GM13977 (cell line): ENCODE data around the gene XPNPEP1.

ENCODE experiments used
- DNase-seq: peaks from one replicate; pipeline ENCODE4 v3.0.0; 2012; ENCODE audit warnings: low spot score
- in situ Hi-C: fragments of 300-500 bp; cut with MboI; formaldehyde crosslinking; loops from one replicate; pipeline ENCODE4 v1.12.0; 2022; ENCODE audit warnings: low sequenced_read_pairs, low pct_unique_long_range_greater_than_20kb, mixed read lengths, inconsistent platforms; ENCODE audit not compliant: unreplicated experiment
- TF ChIP-seq, protein P1 (sequence below): IDR thresholded peaks from 2 replicates; pipeline ENCODE4 v1.5.1; 2012; ENCODE audit warnings: mild to moderate bottlenecking, control low read depth; ENCODE audit not compliant: insufficient read depth; ENCODE audit errors: extremely low read depth, missing control alignments

The XPNPEP1 gene

DNA sequence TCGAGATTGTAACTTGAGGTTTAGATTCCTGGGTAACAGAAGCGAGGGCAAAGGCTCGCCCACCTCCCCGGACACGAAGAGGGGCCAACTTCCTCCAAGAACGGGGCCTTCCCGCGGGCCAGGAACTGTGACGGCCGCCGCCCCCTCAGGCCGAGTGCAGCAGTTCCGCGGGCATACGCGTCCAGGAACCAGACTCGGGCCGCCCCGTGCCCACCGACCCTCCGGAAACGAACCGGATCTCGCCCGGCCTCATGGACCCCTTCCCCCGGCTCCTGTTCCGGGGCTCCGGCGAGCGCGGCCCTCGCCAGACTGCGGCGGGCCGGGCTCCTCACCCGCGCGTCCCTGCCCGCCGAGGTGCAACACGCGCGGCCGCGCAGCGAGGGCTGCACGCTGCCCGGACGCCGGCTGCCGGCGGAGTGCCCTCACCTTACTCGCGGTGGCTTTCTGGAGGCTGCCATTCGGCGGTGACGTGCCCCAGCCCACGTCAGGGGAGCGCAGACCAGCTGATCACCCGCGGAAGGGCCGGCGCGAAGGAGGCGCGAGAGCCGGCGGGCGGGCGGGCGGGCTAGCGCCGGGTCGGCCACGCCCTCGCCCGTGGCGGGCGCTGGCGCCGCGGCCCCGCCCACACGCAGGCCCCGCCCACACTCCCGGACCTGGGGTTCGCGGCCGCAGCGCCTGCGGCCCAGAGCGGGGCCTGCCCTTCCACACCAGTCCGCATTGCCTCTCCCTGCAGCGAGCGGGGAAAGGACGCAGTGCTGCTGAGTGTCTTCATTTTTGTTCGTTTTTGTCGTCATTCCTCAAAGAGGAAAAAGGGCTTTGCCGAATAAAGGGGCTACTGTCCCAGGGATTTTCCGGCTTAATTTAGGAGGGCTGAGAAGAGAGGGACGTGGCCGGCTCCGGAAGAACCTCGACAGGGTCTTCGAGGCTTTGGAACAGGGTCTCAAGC lies at the start of gene XPNPEP1:
Gene XPNPEP1 (minus strand): TSS at position 536 of the 946 bp plus-strand sequence. CDS start 78 bp downstream, at position 458.
- in situ Hi-C loops = no loop called here
- TF ChIP-seq, protein P1, sequence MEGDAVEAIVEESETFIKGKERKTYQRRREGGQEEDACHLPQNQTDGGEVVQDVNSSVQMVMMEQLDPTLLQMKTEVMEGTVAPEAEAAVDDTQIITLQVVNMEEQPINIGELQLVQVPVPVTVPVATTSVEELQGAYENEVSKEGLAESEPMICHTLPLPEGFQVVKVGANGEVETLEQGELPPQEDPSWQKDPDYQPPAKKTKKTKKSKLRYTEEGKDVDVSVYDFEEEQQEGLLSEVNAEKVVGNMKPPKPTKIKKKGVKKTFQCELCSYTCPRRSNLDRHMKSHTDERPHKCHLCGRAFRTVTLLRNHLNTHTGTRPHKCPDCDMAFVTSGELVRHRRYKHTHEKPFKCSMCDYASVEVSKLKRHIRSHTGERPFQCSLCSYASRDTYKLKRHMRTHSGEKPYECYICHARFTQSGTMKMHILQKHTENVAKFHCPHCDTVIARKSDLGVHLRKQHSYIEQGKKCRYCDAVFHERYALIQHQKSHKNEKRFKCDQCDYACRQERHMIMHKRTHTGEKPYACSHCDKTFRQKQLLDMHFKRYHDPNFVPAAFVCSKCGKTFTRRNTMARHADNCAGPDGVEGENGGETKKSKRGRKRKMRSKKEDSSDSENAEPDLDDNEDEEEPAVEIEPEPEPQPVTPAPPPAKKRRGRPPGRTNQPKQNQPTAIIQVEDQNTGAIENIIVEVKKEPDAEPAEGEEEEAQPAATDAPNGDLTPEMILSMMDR = no peak
- DNase-seq = peak; percentile 97

DNA sequence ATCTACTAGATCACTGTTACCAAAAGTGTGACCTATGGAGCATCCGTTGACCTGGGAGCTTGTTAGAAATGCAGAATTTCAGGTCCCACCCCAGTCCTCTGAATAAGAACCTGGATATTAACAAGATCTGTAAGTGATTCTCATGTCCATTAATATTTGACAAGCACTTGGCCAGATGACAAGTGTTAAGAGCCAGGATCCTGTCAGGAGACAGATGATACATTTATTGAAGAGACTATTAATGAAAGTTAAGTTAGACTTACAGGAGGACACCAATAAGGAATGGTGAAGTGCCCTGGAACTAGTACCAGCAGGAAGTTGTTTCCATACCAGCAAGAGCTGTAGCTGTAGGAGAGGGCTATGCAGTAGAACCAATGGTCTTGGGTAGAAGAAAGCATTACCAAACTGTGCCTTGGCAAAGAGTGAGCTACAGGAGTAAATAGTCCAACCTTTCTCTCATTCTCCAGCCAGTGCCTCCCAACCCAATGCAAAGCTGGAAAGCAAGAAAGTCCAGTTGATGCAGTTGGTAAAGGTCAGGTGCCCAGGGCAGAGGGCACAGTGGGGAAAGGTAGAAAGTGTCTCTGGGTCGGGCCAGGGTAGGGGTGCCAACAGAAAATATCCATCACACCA lies 49.2 kb upstream of the XPNPEP1 start:
- no peak for DNase-seq
- TF ChIP-seq, protein P1 = no peak
- in situ Hi-C loops = no loop called here

DNA sequence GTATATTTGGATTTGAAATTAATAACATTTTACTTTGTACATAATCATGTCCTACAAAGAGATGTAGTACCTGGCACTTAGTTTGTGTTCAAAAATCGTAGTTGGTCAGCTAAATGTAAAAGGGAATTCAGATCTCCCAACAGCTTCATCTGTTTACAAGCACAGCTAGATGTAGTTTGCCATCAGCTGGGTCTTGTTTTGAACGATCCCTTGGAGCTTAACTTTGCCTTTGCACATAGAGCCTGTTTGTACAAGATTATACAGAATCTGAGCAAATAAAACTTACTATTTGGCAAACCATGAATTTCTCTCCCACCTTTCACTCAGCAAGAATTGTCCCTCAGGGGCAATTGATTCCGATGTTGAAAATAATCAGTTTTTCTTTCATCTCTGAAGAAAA lies 48.3 kb upstream of the XPNPEP1 start:
- TF ChIP-seq, protein P1 = no peak
- no peak for DNase-seq
- in situ Hi-C loops = no loop called here

DNA sequence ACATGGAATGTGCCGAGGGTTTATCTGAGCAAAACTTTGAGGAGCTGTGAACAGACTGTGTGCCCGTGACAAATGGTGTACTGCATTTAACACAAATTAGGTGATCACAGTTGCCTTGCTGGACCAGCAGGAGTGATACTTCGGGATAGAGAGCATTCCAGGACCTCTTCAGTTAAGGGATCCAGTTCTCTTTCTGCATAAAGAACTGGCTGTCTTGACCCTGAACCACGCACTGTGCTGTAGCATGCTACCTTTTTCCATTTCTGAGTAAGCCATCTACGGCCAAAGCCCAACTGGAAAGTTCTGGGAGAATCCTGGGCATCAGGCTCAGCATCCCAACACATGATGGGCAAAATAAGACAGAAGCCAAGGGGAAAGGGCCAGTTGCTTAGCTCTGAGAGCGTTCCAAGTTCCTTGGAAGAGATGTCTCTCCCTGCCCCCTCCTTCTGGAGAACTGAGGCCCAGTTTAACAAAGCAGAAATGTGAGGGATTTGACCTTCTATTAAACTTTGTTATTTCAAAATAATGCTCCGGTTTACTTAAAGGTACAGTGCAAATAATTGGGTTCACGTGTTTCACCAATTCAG lies 46.5 kb upstream of the XPNPEP1 start:
- DNase-seq = no peak
- TF ChIP-seq, protein P1 = no peak
- in situ Hi-C loops = no loop called here

DNA sequence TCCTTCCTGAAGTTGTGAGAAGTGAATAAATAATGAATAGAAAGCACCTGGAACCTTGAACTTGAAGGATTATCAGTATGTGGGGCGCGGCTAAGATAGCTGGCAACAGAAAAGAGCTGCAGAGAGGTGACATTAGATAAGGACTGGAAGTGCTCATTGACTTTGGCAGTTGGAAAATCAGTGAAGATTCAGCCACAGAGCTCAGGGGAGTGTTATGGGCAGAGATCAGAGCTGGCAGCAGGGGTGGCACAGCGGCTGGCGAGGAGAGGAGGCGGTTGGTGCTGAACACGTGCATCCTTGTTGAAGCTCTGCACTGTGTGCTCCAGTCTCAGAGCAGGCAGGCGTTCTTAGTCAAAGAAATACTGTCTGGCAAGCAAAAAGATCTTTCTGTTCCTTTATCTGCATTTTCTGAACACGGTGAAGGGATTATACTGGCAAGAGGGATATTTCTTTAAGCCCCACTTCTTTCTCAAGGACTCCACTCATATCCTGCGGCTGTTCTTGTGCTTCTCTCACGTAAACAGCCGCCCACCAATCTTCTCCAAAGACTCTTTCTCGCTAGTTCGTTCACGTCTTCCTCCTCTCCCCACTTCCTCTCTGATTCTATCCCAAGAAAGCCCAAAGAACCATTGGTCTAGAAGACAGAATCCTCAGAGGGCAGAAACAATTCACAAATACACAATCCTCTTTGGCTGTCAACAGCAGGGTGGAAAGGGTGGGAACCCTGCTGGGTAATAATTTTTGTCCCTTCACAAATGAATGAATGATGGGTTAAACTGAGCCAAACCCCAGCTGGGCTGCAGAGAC lies 45.8 kb upstream of the XPNPEP1 start:
- no peak for DNase-seq
- TF ChIP-seq, protein P1 = no peak

DNA sequence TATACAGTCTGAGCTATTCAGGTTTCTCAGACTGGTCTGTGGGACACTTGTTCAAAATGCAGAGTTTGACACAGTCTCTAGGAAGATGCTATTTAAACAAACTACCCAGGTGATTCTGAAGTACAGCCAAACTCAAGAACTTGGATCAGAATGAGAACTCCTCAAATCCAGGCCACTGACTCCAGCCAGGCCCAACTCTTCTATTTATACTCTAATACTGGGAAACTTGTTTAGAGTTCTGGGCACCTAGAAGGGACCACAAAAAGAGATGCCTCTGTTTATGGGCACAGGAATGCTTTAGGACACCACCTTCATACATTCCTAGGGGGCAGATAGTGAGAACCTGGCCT lies 44.4 kb upstream of the XPNPEP1 start:
- in situ Hi-C loops = no loop called here
- no peak for DNase-seq
- TF ChIP-seq, protein P1 = no peak

More for the DNA sequence above, 45.8 kb upstream of the XPNPEP1 start:
- in situ Hi-C loops = no loop called here
